Measurements from ENCODE around the gene ATXN2L. TPM values are rescaled to one million over a fixed set of nuclear protein-coding genes. Genes with fewer than 3 reads are reported as not detected.
"Not testable (repeated sequence)": the region's sequence is repeated elsewhere in the genome, so short reads cannot be mapped to it uniquely, and the experiment has no call there.

The ATXN2L gene
- polyA plus RNA-seq, 1 donor = 85.5 TPM

DNA sequence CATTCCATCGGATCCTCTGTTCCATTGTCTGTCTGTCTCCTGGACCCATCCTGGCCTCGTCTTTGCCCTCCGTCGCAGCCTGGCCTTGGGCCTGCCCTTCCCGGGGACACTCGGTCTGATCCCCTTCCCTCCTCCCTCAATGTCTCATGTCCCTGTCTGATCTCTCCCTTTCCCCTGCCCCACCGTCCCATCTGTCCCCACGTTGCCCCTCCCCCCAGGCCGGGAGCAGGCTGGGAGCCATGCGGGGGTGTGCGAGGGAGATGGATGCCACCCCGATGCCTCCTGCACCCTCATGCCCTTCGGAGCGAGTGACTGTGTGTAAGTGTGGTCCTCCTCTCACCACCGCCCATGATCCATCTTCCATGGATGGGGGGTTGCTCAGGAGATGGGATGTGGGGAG, 50.2 kb downstream of the ATXN2L start:
- no peak for DNase-seq

DNA sequence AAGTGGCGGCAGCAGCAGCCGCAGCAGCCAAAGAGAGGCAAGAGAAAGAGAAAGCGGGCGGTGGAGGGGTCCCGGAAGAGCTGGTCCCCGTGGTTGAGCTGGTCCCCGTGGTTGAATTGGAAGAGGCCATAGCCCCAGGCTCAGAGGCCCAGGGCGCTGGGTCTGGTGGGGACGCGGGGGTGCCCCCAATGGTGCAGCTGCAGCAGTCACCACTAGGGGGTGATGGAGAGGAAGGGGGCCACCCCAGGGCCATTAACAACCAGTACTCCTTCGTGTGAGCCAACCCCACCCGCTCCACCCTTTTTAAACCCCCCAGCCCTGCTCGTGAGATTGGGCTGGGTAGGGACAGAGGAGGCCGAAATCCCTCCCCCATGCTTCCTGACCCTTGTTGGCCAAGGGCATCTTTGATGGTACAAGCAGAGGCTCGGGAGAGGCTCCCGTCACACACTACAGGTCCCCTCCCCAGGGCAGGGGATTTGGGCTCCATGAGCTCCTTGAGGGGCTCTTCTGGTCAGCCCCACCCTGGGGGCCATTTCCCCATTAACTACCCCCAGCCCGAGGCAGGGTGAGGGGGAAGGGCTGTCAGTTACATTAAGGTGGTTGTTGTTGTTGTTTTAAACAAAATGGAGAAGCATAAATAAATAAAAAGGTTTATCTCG, 50.9 kb downstream of the ATXN2L start:
- no peak for DNase-seq

GRCh38 chr16:28874406-28874805, 51.6 kb downstream of the ATXN2L start:
- DNase-seq = no peak

DNA sequence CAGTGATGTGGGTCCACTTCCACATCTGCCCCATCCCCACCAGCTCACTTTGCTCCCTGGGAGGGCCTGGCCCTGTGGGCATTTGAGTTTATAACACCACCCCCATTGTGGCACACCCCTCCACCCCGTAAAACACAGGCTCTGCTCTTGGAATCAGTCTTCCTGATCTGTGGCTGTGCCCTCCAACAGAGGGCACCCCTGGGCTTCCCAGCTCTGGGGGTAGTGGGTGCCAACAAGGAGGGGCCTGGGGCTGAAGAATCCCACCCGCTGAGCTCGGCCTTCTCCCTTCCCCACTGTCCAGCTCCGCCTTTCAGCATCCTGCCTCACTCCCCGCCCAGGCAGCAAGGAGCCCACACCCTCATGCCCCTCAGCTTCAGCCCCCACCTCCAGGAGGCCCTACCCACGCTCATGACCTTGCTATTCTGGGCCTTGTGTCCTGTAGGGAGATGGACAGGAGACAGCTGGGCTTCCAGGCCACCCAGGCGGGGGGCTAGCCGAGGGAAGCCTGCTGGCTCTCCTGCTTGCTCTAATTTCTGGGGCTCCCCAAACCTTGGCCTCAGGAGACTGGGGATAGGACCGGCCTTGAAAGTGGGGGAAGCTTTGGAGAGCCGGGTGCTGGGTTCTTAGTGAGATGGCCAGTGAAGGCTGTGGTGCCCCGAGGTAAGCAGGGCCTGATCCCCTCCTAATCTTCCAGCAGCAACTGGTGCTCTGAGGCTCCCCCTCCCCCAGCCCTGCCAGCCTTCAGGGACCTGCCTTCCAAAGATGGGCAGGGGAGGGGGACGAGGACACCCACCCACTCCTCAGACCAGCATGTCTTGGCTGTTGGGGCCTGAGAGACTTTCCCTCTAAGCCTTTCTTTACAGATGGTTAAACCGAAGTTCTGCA, 52.6 kb downstream of the ATXN2L start:
- DNase-seq = peak; percentile 48

- DNase-seq = no peak
These were observed 53.3 kb downstream of the ATXN2L start for GRCh38 chr16:28876019-28876659.

DNA sequence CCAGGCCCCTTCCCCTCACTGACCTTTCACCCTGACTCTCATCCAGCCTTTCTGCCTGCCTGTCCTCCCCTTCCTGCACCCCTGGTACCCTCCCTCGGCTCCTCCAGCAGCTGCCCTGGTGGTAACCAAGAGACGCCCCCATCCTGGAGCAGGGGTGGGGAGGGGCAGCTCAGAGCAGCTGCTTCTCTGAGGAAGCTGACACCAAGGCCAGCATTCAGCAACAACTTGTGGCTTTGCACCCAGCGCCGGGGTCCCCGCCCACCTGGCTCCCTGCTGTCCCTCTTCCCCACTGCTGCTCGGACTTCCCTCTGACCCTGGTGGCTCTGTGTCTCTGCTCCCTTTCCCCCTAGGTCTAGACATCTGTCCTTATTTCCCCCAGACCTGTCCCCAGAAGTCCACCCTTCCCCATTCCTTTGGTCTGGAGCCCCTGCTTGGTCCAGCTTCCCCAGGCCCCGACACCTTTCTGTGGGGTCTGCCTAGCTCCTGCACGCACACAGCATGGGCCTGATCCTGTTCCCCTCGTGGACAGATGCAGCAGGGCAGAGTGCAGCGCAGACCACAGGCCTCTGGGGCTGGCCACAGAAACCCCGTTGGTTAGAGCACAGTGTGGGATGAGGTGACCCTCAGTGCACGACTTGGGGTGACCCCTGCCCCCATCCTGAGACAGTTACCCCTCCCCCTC, 54.3 kb downstream of the ATXN2L start:
- no peak for DNase-seq

GRCh38 chr16:28877655-28878000, 54.8 kb downstream of the ATXN2L start:
- no peak for DNase-seq

DNA sequence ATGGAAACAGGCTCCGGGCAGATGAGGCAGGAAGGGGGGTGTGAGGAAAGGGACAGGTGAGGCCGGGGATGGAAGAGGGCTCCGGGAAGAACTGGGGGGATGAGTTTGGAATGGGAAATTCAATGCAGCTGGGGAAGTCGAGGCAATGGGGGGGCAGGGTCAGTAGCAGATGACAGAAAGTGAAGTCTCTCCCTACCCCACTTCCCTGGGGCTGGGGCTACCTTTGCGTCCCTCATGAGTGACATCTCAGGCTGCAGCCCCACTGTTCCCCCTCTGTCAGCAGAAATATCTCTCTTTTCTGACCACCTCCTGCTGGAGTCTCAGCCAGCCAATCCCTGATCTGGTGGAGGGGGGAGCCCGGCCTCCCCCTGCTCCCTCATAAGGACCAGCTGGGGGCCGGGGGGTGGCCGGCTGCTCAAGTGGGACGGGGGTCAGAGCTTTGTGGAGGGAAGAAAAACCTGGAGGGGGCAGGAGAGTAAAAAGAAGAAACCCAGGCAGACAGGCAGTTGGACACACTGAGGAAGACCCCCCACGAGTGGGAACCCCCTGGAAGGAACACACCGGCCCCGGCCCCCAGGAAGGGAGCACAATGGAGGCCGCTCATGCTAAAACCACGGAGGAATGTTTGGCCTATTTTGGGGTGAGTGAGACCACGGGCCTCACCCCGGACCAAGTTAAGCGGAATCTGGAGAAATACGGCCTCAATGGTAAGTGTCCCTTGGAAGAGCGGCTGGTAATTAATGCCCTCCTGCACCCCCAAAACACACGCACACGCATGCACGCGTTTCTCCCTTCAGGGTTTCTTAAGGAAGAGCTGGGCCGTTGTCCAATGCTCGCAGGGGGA, 55.5 kb downstream of the ATXN2L start, which contains the start of gene ATP2A1:
TSS of gene ATP2A1 (plus strand) at position 406 of the 844 bp plus-strand sequence. CDS start at position 590, 184 bp downstream.
- no peak for DNase-seq

GRCh38 chr16:28879261-28879840, 56.6 kb downstream of the ATXN2L start:
- no peak for DNase-seq

- DNase-seq = peak; percentile 85
These were observed 57.2 kb downstream of the ATXN2L start for GRCh38 chr16:28879841-28880588.

DNA sequence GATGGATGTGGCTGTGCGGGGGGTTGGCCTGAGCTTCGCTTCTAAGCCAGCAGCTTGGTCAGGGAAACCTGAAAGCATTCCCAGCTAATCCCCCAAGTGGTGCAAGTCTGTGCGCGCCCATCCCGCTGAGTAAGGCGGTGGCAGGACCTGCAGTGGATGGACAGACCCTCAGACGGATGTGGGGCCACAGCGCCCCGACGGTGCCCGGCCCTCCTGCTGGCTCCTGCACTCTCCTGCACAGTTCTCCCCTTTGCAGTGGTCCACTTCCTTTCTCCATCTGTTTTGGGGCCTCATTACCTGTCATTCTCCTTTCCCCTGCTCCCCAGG, 57.8 kb downstream of the ATXN2L start:
- no peak for DNase-seq

GRCh38 chr16:28880955-28881354, 58.2 kb downstream of the ATXN2L start:
- no peak for DNase-seq

GRCh38 chr16:28881565-28881964, 58.8 kb downstream of the ATXN2L start:
- not testable (repeated sequence) for DNase-seq

- no peak for DNase-seq
These were observed 59.9 kb downstream of the ATXN2L start for GRCh38 chr16:28882551-28883160.

- DNase-seq = no peak
These were observed 60.6 kb downstream of the ATXN2L start for GRCh38 chr16:28883221-28883996.

DNA sequence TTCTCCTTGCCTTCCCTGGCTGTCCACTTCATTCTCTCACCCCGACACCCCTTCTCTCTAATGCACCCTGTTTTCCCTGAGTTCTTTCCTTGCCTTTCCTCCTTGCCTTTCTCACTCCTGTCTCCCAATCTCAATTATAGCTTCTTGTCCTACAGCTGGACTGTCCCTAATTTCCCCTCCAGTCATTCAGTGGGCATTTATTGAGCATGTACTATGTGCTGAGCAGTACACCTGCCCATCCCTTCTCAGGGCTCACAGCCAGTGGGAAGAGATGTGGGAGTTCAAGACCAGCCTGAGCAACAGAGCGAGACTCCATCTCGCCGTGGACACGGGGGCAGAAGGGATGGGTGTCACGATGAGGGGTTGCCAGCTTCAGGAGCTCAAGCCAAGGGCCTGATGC, 61.2 kb downstream of the ATXN2L start:
- no peak for DNase-seq
